ENCODE results near the gene KCNE4.

- TF ChIP-seq CTCF (IDR thresholded peaks at IDR 0.05) (no peak), POLR2AphosphoS5 (IDR thresholded peaks at IDR 0.05) (no peak), POLR2A (IDR thresholded peaks at IDR 0.05) (no peak)
Measured at GRCh38 chr2:223071139-223071538, 19.1 kb downstream of the KCNE4 start.

Measured in prostate gland (tissue), 2 donors.